ENCODE data around the gene SIGMAR1. TPM values are rescaled to one million over a fixed set of nuclear protein-coding genes. Genes with fewer than 3 reads are reported as not detected.

Gene SIGMAR1
- total RNA-seq, 4 donors from 2014 or later: 63.5 to 138 (median 111) TPM

DNA sequence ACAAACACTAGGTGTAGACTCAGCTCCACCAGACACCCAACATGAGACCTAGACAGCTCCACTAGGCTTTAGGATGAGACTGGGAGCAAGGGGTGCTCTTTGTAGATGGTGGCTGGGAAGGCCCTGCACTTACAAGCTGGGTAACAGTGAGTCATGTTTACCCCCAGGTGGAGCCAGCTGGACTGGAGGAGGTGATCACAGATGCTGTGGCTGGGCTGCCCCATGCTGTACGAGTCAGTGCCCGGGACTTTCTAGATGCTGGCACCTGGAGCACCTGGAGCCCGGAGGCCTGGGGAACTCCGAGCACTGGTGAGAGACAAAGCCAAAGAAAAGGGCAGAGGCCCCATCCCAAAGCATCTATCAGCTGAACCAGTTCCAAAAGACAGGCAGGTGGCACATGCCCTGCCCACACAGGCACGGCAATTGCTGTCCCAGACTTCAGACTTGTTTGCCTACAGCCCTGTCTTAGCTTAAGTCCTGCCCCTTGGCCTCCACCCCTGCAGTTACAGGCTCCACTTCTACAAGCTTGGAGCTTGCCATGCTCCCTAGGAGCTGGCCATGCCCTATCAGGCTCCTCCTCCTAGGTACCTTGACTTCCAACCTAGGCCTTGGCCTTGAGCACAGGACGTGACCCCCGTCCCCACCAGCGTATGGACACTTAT lies 22.1 kb upstream of the SIGMAR1 start:
- TF ChIP-seq, protein P1, sequence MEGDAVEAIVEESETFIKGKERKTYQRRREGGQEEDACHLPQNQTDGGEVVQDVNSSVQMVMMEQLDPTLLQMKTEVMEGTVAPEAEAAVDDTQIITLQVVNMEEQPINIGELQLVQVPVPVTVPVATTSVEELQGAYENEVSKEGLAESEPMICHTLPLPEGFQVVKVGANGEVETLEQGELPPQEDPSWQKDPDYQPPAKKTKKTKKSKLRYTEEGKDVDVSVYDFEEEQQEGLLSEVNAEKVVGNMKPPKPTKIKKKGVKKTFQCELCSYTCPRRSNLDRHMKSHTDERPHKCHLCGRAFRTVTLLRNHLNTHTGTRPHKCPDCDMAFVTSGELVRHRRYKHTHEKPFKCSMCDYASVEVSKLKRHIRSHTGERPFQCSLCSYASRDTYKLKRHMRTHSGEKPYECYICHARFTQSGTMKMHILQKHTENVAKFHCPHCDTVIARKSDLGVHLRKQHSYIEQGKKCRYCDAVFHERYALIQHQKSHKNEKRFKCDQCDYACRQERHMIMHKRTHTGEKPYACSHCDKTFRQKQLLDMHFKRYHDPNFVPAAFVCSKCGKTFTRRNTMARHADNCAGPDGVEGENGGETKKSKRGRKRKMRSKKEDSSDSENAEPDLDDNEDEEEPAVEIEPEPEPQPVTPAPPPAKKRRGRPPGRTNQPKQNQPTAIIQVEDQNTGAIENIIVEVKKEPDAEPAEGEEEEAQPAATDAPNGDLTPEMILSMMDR (IDR thresholded peaks at IDR 0.05): no peak
- TF ChIP-seq POLR2A (IDR thresholded peaks at IDR 0.05): no peak
- H3K27me3 ChIP-seq: no peaks in the 10 kb centered on the region
- no peaks in the 10 kb centered on the region for H3K9me3 ChIP-seq
- no peak for DNase-seq
- H3K36me3 ChIP-seq: no peaks in the 10 kb centered on the region
- no peak overlapping the region for H3K4me3 ChIP-seq
- peak overlapping the region in 1 of 4 donors; percentile 10 for H3K27ac ChIP-seq
- peaks cover 0 to 11% (median 4%) of the 10 kb centered on the region in 4 donors for H3K4me1 ChIP-seq

DNA sequence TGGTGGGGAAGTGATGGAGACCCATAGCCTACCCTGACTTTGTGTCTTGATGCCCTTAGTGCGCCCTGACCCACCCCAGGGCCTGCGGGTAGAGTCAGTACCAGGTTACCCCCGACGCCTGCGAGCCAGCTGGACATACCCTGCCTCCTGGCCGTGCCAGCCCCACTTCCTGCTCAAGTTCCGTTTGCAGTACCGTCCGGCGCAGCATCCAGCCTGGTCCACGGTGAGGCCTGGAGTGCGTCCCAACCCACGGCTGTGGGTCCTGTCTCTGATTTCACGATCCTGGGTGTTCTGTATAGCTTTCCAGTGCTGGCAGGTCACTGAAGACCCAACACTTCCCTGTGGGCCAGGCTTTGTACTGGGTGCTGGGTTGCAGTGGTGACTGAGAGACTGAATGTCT lies 20.9 kb upstream of the SIGMAR1 start:
- Histone ChIP-seq H3K27ac (no peak overlapping the region), H3K4me1 (peaks cover 0 to 18% (median 0%) of the 10 kb centered on the region in 4 donors), H3K36me3 (no peaks in the 10 kb centered on the region), H3K4me3 (no peak overlapping the region), H3K9me3 (no peaks in the 10 kb centered on the region), H3K27me3 (no peaks in the 10 kb centered on the region)
- TF ChIP-seq, protein P1 (IDR thresholded peaks at IDR 0.05): no peak
- TF ChIP-seq POLR2A (IDR thresholded peaks at IDR 0.05): no peak
- DNase-seq: no peak

DNA sequence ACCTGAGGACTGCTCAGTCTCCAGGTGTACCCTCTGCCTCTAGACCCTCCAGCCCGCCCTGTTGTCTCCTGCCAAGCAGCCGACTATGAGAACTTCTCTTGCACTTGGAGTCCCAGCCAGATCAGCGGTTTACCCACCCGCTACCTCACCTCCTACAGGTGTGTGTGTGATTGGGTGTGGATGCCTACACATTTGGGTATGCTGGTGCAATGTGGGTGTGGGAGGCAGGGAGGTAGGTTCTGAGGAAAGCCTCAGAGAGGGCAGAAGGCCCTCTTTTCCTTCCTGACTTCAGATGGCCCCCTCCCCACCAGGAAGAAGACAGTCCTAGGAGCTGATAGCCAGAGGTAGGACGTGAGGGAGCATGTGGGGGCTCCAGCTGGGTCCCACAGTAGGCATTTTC lies 19.4 kb upstream of the SIGMAR1 start:
- Histone ChIP-seq H3K9me3 (no peaks in the 10 kb centered on the region), H3K27me3 (no peaks in the 10 kb centered on the region), H3K4me3 (no peak overlapping the region), H3K4me1 (peaks cover 0 to 32% (median 6%) of the 10 kb centered on the region in 4 donors), H3K36me3 (no peaks in the 10 kb centered on the region), H3K27ac (no peak overlapping the region)
- TF ChIP-seq, protein P1 (IDR thresholded peaks at IDR 0.05): no peak
- no peak for TF ChIP-seq POLR2A (IDR thresholded peaks at IDR 0.05)
- no peak for DNase-seq

DNA sequence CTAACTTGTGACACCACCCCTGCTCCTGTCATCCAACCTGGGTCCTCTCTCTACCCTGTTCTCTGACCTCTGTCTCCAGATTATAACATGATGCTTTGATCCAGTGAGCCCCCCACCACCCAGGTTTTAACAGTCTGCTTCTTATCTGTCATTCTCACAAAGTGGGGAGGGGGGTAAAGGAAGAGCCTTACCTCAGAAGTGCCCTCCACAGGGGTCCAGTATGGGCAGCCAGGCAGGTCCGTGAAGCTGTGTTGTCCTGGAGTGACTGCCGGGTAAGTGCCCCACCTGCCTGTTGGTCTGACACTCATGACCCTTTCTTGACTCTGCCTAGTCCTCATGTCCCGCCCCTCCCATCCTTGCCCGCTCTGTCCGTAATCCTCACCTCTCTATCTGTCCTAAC lies 17.8 kb upstream of the SIGMAR1 start:
- Histone ChIP-seq H3K4me3 (no peak overlapping the region), H3K36me3 (peaks cover 0 to 5% (median 0%) of the 10 kb centered on the region in 3 donors), H3K27me3 (no peaks in the 10 kb centered on the region), H3K4me1 (peaks cover 0 to 40% (median 6%) of the 10 kb centered on the region in 4 donors), H3K27ac (no peak overlapping the region), H3K9me3 (no peaks in the 10 kb centered on the region)
- TF ChIP-seq, protein P1 (IDR thresholded peaks at IDR 0.05): no peak
- TF ChIP-seq POLR2A (IDR thresholded peaks at IDR 0.05): no peak
- DNase-seq: no peak

DNA sequence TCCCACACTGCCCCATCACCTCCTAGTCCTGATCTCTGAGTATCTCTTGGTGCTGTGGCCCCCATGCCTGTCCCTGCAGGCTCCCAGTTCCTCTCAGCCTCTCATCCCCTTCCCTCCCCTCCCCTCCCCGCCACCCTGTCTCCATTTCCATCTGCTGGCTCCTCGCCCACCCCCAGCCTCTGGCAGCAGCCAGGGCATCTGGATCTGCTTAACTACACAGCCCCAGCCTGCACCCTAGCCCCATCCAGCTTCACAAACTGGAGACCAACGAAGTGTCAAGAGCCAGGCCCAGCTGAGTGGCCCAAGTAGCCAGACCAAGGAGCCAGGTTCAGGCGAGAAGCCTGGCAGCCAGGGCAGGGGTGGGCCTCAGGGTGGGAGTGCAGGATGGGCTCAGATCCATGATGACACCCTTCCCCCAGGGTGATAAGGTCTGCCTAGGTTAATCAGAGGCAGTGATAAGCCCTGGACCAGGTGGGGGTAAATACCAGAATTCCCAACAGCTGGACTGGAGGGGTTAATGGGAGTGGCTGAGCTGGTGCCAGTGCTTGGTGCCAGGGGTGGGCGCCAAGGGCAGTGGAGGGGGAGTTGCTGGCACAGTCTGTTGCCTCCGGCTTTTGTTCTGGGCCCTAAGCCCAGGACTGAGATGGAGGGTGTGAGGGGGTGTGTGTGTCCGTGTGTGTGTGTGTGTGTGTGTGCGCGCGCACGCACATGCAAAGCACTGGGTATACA lies 16.9 kb upstream of the SIGMAR1 start:
- Histone ChIP-seq H3K27me3 (no peaks in the 10 kb centered on the region), H3K27ac (peak overlapping the region in 2 of 4 donors; percentile 84 to 91), H3K4me3 (no peak overlapping the region), H3K9me3 (no peaks in the 10 kb centered on the region), H3K4me1 (peaks cover 0 to 40% (median 6%) of the 10 kb centered on the region in 4 donors), H3K36me3 (peaks cover 0 to 11% (median 0%) of the 10 kb centered on the region in 3 donors)
- DNase-seq: no peak
- TF ChIP-seq POLR2A (IDR thresholded peaks at IDR 0.05): no peak
- TF ChIP-seq, protein P1 (IDR thresholded peaks at IDR 0.05): no peak
